Measurements from ENCODE around the gene GPR50.

Gene GPR50

DNA sequence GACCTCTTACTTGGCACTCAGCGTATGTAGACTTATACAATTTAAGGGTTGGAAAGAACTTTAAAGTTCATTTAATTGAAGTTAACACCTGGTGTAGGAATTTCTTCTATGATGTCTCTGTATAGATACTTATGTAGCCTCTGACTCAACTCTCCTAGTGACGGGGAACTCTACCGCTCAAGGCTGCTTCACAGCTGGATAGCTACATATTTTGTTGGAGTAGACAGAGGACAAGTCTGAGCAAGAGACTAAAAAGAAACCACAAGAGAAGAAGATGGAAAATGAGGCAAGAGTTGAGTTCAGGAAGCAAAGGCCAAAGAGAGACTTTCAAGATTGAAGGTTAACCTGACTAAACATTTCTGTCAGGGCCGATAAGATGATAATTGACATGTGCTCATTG lies 52.6 kb downstream of the GPR50 start:
- DNase-seq = no peak
